WTC11 (cell line): ENCODE results near the gene RNASEH1. TPM values are rescaled to one million over a fixed set of nuclear protein-coding genes. Genes with fewer than 3 reads are reported as not detected.

Experiments
- ATAC-seq: fragments of 200-7000 bp; cut with Tn5 transposase; 2 replicates; pipeline ENCODE4 v1.10.0; 2021; ENCODE audit warnings: mild to moderate bottlenecking, moderate library complexity
- CTCF ChIA-PET: fragments of 300-600 bp; sonication (Branson Sonifier 250); formaldehyde crosslinking; loops from one replicate; lab custom pipeline; 2021; ENCODE audit warnings: antibody characterized with exemption; lab: Charles Lee
- POLR2A ChIA-PET: fragments of 350-600 bp; sonication (Branson Sonifier 250); formaldehyde crosslinking; loops from one replicate; lab custom pipeline; 2021; ENCODE audit warnings: antibody characterized with exemption; lab: Charles Lee
- DNase-seq: peaks from one replicate; pipeline ENCODE4 v3.0.0; 2021; ENCODE audit warnings: low spot score
- H3K27ac Mint-ChIP-seq: 2 replicates; pipeline ENCODE4 v1.8.0; 2021; ENCODE audit warnings: mixed read lengths
- H3K27me3 Mint-ChIP-seq: 2 replicates; pipeline ENCODE4 v1.8.0; 2021; ENCODE audit warnings: low read depth, mild to moderate bottlenecking, moderate library complexity, mixed read lengths
- H3K36me3 Mint-ChIP-seq: 2 replicates; pipeline ENCODE4 v1.8.0; 2021; ENCODE audit warnings: mixed read lengths
- H3K4me1 Mint-ChIP-seq: 2 replicates; pipeline ENCODE4 v1.8.0; 2022; ENCODE audit warnings: mixed read lengths
- H3K4me3 Mint-ChIP-seq: 2 replicates; pipeline ENCODE4 v1.8.0; 2021; ENCODE audit warnings: mild to moderate bottlenecking, moderate library complexity, mixed read lengths
- H3K9me3 Mint-ChIP-seq: 2 replicates; pipeline ENCODE4 v1.8.0; 2021; ENCODE audit warnings: mixed read lengths
- ARID4B ChIP-seq: sonication (generic); formaldehyde crosslinking; IDR thresholded peaks from 2 replicates; pipeline ENCODE4 v1.8.0; 2023; ENCODE audit warnings: missing genetic modification reagents, mild to moderate bottlenecking, borderline replicate concordance
- CDX4 ChIP-seq: fragments of 250-450 bp; sonication (Bioruptor Pico); IDR thresholded peaks from 2 replicates; pipeline ENCODE4 v1.9.0; 2021; ENCODE audit warnings: moderate library complexity, mild to moderate bottlenecking, inconsistent platforms, borderline replicate concordance
- E2F1 ChIP-seq: sonication (generic); formaldehyde crosslinking; IDR thresholded peaks from 2 replicates; pipeline ENCODE4 v1.8.0; 2022; ENCODE audit warnings: mild to moderate bottlenecking, missing genetic modification reagents
- ETV6 ChIP-seq: sonication (generic); formaldehyde crosslinking; IDR thresholded peaks from 2 replicates; pipeline ENCODE4 v1.8.1; 2022; ENCODE audit warnings: mild to moderate bottlenecking, missing genetic modification reagents
- HMGXB4 ChIP-seq: sonication (generic); formaldehyde crosslinking; IDR thresholded peaks from 2 replicates; pipeline ENCODE4 v1.8.1; 2023; ENCODE audit warnings: mild to moderate bottlenecking, moderate library complexity, missing genetic modification reagents
- MYBL2 ChIP-seq: sonication (generic); formaldehyde crosslinking; IDR thresholded peaks from 2 replicates; pipeline ENCODE4 v1.8.1; 2023; ENCODE audit warnings: mild to moderate bottlenecking, moderate library complexity, missing genetic modification reagents
- NFATC4 ChIP-seq: fragments of 250-450 bp; sonication (Bioruptor Pico); IDR thresholded peaks from 2 replicates; pipeline ENCODE4 v1.9.0; 2021; ENCODE audit warnings: mild to moderate bottlenecking
- SMAD3 ChIP-seq: sonication (generic); formaldehyde crosslinking; IDR thresholded peaks from 2 replicates; pipeline ENCODE4 v1.8.0; 2022; ENCODE audit warnings: missing genetic modification reagents, mild to moderate bottlenecking, borderline replicate concordance
- TEAD1 ChIP-seq: sonication (generic); formaldehyde crosslinking; IDR thresholded peaks from 2 replicates; pipeline ENCODE4 v1.8.0; 2022; ENCODE audit warnings: mild to moderate bottlenecking, missing genetic modification reagents
- ZBTB43 ChIP-seq: sonication (generic); formaldehyde crosslinking; IDR thresholded peaks from 2 replicates; pipeline ENCODE4 v1.8.1; 2023; ENCODE audit warnings: mild to moderate bottlenecking, missing genetic modification reagents
- ZNF138 ChIP-seq: sonication (generic); formaldehyde crosslinking; conservative IDR thresholded peaks from 2 replicates; pipeline ENCODE4 v1.8.1; 2022; ENCODE audit warnings: mild to moderate bottlenecking, moderate library complexity, missing genetic modification reagents
- ZNF263 ChIP-seq: sonication (generic); formaldehyde crosslinking; IDR thresholded peaks from 2 replicates; pipeline ENCODE4 v1.8.1; 2022; ENCODE audit warnings: low read depth, mild to moderate bottlenecking, moderate library complexity, missing genetic modification reagents
- ZNF317 ChIP-seq: sonication (generic); formaldehyde crosslinking; IDR thresholded peaks from 2 replicates; pipeline ENCODE4 v1.8.1; 2023; ENCODE audit warnings: low read depth, mild to moderate bottlenecking, moderate library complexity, missing genetic modification reagents, borderline replicate concordance
- total RNA-seq: library from RNA; stranded (reverse); gene quantifications from 3 replicates; pipeline ENCODE4 v1.2.3, GENCODE V29; 2021

RNASEH1 gene
- total RNA-seq, 1 experiment from 2014 or later: 44.4 TPM

- no peak for ATAC-seq
- DNase-seq: no peak
- ChIA-PET CTCF (interaction anchor here (0.6 to 0.7 kb wide), 2 partner anchors 64 to 146 kb away, joined by 3 read pairs; no protein-coding TSS in a partner anchor), POLR2A (interaction anchor here (0.6 to 0.7 kb wide), 2 partner anchors 209 to 210 kb away, joined by 3 to 4 read pairs; partner anchors contain the start of gene EIPR1)
- TF ChIP-seq MYBL2 (CRISPR knock-in tag): no peak
- no peak for TF ChIP-seq ETV6 (CRISPR knock-in tag)
- TF ChIP-seq ARID4B (CRISPR knock-in tag): no peak
- no peak for TF ChIP-seq ZNF138 (CRISPR knock-in tag)
- TF ChIP-seq ZNF317 (CRISPR knock-in tag): no peak
- TF ChIP-seq CDX4: no peak
- no peak for TF ChIP-seq NFATC4
- no peak for TF ChIP-seq TEAD1 (CRISPR knock-in tag)
- TF ChIP-seq E2F1: no peak
- TF ChIP-seq HMGXB4: no peak
- Mint-ChIP-seq H3K4me1 (no peaks in the 10 kb centered on the region), H3K36me3 (peaks cover 32% of the 10 kb centered on the region), H3K9me3 (peaks cover 6% of the 10 kb centered on the region), H3K4me3 (no peak overlapping the region), H3K27me3 (no peaks in the 10 kb centered on the region), H3K27ac (no peak overlapping the region)
These were observed 29.3 kb upstream of the RNASEH1 start for GRCh38 chr2:3587432-3587831.

- Mint-ChIP-seq H3K4me3 (no peak overlapping the region), H3K27ac (no peak overlapping the region), H3K36me3 (peaks cover 31% of the 10 kb centered on the region)
- DNase-seq: no peak
- TF ChIP-seq ZBTB43 (CRISPR knock-in tag) (no peak), ZNF263 (CRISPR knock-in tag) (no peak), SMAD3 (no peak)
- TF ChIP-seq, all 79 proteins: peak for 0
- Mint-ChIP-seq H3K4me1 (no peaks in the 10 kb centered on the region), H3K9me3 (peaks cover 3% of the 10 kb centered on the region), H3K27me3 (no peaks in the 10 kb centered on the region)
- POLR2A ChIA-PET: interaction anchor here (0.7 kb wide), 1 partner anchor 210 kb away, joined by 3 read pairs; the partner anchor contains the start of gene EIPR1
- ATAC-seq: no peak
- CTCF ChIA-PET: interaction anchor here (0.7 kb wide), 1 partner anchor 64 kb away, joined by 3 read pairs; no protein-coding TSS in a partner anchor
These were observed 28.9 kb upstream of the RNASEH1 start for GRCh38 chr2:3587021-3587420.
